Measurements from ENCODE around the gene ZNF771.
"Not testable (repeated sequence)": the region's sequence is repeated elsewhere in the genome, so short reads cannot be mapped to it uniquely, and the experiment has no call there.

ZNF771 gene

GRCh38 chr16:30376461-30376902, 30.9 kb upstream of the ZNF771 start:
- DNase-seq = no peak

- DNase-seq = no peak
Measured at GRCh38 chr16:30377050-30377811, 30.2 kb upstream of the ZNF771 start.

GRCh38 chr16:30377812-30378235, 29.6 kb upstream of the ZNF771 start:
- peak; percentile 75 for DNase-seq

- peak; percentile 93 for DNase-seq
Measured at GRCh38 chr16:30378236-30379157, 28.9 kb upstream of the ZNF771 start.

- DNase-seq = no peak
Measured at GRCh38 chr16:30379158-30379783, 28.1 kb upstream of the ZNF771 start.

GRCh38 chr16:30380072-30380802, 27.2 kb upstream of the ZNF771 start:
- no peak for DNase-seq

- DNase-seq = no peak
Measured at GRCh38 chr16:30380803-30381208, 26.6 kb upstream of the ZNF771 start.

- no peak for DNase-seq
Measured at GRCh38 chr16:30381291-30382041, 25.9 kb upstream of the ZNF771 start.

- DNase-seq = no peak
Measured at GRCh38 chr16:30382111-30382881, 25.1 kb upstream of the ZNF771 start, which contains the start of gene SEPTIN1. Gene SEPTIN1, minus strand, starts transcription at chr16:30382561. Its CDS starts 19 bp downstream, at chr16:30382542.

GRCh38 chr16:30383521-30383920, 23.9 kb upstream of the ZNF771 start:
- no peak for DNase-seq

GRCh38 chr16:30394592-30395154, 12.7 kb upstream of the ZNF771 start:
- DNase-seq = no peak

GRCh38 chr16:30395155-30395991, 12.0 kb upstream of the ZNF771 start, which contains the start of gene ZNF48:
Gene ZNF48, plus strand, starts transcription at chr16:30395420. Its CDS starts 375 bp downstream, at chr16:30395795.
- DNase-seq = peak; percentile 77

GRCh38 chr16:30395992-30396585, 11.3 kb upstream of the ZNF771 start:
- no peak for DNase-seq

- DNase-seq = not testable (repeated sequence)
Measured at GRCh38 chr16:30396627-30397026, 10.8 kb upstream of the ZNF771 start.

GRCh38 chr16:30397056-30397455, 10.3 kb upstream of the ZNF771 start:
- no peak for DNase-seq

GRCh38 chr16:30397776-30398660, 9.4 kb upstream of the ZNF771 start:
- DNase-seq = no peak

- DNase-seq = no peak
Measured at GRCh38 chr16:30398661-30399434, 8.6 kb upstream of the ZNF771 start.
